Osteoblast (primary cell): Measurements from ENCODE around the gene NOTO. TPM values are rescaled to one million over a fixed set of nuclear protein-coding genes. Genes with fewer than 3 reads are reported as not detected.

Source experiments
- DNase-seq: peaks from one replicate; pipeline ENCODE4 v3.0.0; 2011; ENCODE audit warnings: low spot score, mixed read lengths; ENCODE audit not compliant: insufficient read length; ENCODE audit errors: missing footprints
- H2AFZ ChIP-seq: 2 replicates; pipeline ENCODE4 v1.6.0; 2011; ENCODE audit warnings: mild to moderate bottlenecking, low read length
- H3K27ac ChIP-seq: 2 replicates; pipeline ENCODE4 v1.5.1; 2011; ENCODE audit warnings: mild to moderate bottlenecking, low read depth, low read length, moderate library complexity
- H3K27me3 ChIP-seq: 2 replicates; pipeline ENCODE4 v1.6.0; 2012; ENCODE audit warnings: mild to moderate bottlenecking, control low read depth, inconsistent platforms, low read length, moderate library complexity; ENCODE audit not compliant: insufficient read depth
- H3K36me3 ChIP-seq: 2 replicates; pipeline ENCODE4 v1.5.1; 2011; ENCODE audit warnings: mild to moderate bottlenecking, low read length, control low read depth, moderate library complexity; ENCODE audit not compliant: insufficient read depth
- H3K4me1 ChIP-seq: 2 replicates; pipeline ENCODE4 v1.5.1; 2011; ENCODE audit warnings: mild to moderate bottlenecking, low read length, control low read depth, moderate library complexity; ENCODE audit not compliant: insufficient read depth
- H3K4me2 ChIP-seq: 2 replicates; pipeline ENCODE4 v1.6.0; 2011; ENCODE audit warnings: mild to moderate bottlenecking, low read length; ENCODE audit not compliant: insufficient read depth
- H3K4me3 ChIP-seq: fragments of 200-600 bp; sonication (generic); 3 replicates; pipeline ENCODE4 v1.5.1; 2012; ENCODE audit warnings: mild to moderate bottlenecking, low read length, inconsistent platforms; ENCODE audit not compliant: insufficient read depth
- H3K79me2 ChIP-seq: 2 replicates; pipeline ENCODE4 v1.6.0; 2012; ENCODE audit warnings: mild to moderate bottlenecking, low read length, control low read depth, inconsistent platforms; ENCODE audit not compliant: insufficient read depth
- H3K9me3 ChIP-seq: 2 replicates; pipeline ENCODE4 v1.5.1; 2011; ENCODE audit warnings: low read depth, low read length, control low read depth
- H4K20me1 ChIP-seq: 2 replicates; pipeline ENCODE4 v1.6.0; 2012; ENCODE audit warnings: mild to moderate bottlenecking, low read length, control low read depth; ENCODE audit not compliant: insufficient read depth
- CTCF ChIP-seq: IDR thresholded peaks from 2 replicates; pipeline ENCODE4 v1.5.1; 2011; ENCODE audit warnings: mild to moderate bottlenecking, low read depth, low read length, moderate library complexity; ENCODE audit errors: extremely low read depth
- total RNA-seq: library from RNA; depleted of rRNA; stranded (reverse); fragments of >200 nt; gene quantifications from 2 replicates; pipeline ENCODE4 v1.2.3, GENCODE V29; 2012

Gene NOTO
- total RNA-seq, 1 donor = not detected

DNA sequence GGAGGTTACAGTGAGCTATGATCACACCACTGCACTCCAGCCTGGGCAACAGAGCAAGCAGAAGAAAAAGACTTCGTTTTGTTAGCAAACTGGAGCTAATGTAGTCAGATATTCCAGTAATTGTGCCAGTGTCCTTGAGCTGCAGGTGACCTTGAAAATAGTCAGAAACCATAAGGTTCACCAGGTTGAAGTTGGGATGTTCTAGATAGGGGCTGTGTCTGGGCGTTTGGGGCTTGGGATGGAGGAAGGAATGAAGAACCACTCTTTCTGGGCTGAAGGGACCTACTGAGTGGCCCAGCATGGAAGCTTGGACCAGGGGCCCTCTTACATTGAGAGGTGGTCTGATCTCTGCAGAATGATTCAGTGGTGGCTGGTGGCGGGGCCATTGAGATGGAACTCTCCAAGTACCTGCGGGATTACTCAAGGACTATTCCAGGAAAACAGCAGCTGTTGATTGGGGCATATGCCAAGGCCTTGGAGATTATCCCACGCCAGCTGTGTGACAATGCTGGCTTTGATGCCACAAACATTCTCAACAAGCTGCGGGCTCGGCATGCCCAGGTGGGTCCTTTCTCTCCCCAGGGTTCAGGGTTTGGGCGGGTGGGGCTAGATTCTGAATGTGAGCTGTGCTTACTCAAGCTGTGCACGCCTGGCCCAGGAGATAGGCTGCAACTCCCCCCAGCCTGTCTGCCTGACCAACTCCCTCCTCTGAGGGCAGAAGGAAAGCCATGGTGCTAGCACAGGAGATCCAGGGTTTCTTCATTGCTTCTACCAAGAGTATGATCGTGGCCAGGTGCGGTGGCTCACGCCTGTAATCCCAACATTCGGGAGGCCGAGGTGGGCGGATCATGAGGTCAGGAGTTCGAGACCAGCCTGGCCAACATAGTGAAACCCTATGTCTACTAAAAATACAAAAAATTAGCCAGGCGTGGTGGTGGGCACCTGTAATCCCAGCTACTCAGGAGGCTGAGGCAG is 48.8 kb downstream of the NOTO start:
- Histone ChIP-seq H3K36me3 (peaks cover 78% of the 10 kb centered on the region), H3K27ac (no peak overlapping the region), H3K4me3 (no peak overlapping the region), H2AFZ (no peak overlapping the region), H3K27me3 (no peaks in the 10 kb centered on the region), H3K79me2 (peaks cover 8% of the 10 kb centered on the region), H3K4me1 (no peaks in the 10 kb centered on the region), H3K9me3 (no peaks in the 10 kb centered on the region), H3K4me2 (no peak overlapping the region), H4K20me1 (peaks cover 31% of the 10 kb centered on the region)
- DNase-seq = peak; percentile 31
- TF ChIP-seq CTCF = no peak

DNA sequence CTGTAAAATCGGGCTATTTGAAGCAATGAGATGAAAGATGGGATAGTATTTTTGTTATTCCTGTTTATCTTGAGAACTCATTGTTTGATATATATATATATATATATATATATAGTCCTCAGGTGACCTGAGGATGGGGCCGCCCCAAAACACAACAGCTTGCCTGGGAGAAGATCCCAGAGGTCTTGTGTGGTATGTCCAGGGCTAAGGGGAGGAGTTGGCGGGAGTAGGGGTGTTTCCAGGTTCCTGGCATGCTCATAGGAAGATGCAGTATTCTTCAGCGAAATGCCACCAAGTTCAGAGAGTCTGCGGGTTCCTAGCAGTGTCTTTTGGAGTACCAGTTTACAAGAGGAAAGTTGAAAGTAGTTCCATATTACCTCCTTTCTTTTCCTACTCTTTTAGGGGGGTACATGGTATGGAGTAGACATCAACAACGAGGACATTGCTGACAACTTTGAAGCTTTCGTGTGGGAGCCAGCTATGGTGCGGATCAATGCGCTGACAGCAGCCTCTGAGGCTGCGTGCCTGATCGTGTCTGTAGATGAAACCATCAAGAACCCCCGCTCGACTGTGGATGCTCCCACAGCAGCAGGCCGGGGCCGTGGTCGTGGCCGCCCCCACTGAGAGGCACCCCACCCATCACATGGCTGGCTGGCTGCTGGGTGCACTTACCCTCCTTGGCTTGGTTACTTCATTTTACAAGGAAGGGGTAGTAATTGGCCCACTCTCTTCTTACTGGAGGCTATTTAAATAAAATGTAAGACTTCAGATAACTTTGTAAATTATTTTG is 50.1 kb downstream of the NOTO start:
- peak; percentile 55 for DNase-seq
- no peak overlapping the region for H3K27ac ChIP-seq
- peaks cover 3% of the 10 kb centered on the region for H3K79me2 ChIP-seq
- H3K4me3 ChIP-seq = no peak overlapping the region
- peaks cover 22% of the 10 kb centered on the region for H4K20me1 ChIP-seq
- no peak overlapping the region for H3K4me2 ChIP-seq
- H2AFZ ChIP-seq = no peak overlapping the region
- H3K4me1 ChIP-seq = no peaks in the 10 kb centered on the region
- TF ChIP-seq CTCF = no peak
- H3K9me3 ChIP-seq = no peaks in the 10 kb centered on the region
- H3K27me3 ChIP-seq = no peaks in the 10 kb centered on the region
- H3K36me3 ChIP-seq = peaks cover 65% of the 10 kb centered on the region

DNA sequence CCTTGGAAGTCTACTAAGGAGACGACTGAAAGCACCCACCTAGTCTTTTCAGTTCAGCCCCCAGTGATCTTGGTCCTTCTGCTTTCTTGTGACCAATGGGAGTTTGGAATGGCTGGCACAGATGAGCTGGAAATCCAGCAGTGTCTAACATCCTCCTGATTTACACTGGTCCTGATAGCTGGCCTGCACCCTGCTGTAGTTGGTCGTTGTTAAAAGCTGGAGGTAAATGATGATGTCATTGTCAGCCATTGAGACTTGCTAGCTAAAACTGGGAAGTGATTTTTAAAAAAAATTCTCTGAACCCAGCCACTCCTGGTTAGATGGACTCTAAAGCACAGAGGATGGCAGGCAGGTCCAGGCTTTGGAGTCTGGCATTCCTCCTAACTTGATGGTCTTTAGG is 51.0 kb downstream of the NOTO start:
- TF ChIP-seq CTCF = no peak
- Histone ChIP-seq H2AFZ (no peak overlapping the region), H3K36me3 (peaks cover 57% of the 10 kb centered on the region), H3K4me3 (no peak overlapping the region), H3K27ac (no peak overlapping the region), H3K9me3 (no peaks in the 10 kb centered on the region), H3K79me2 (no peaks in the 10 kb centered on the region), H3K4me2 (no peak overlapping the region), H3K27me3 (no peaks in the 10 kb centered on the region), H3K4me1 (no peaks in the 10 kb centered on the region), H4K20me1 (peaks cover 16% of the 10 kb centered on the region)
- peak; percentile 30 for DNase-seq

DNA sequence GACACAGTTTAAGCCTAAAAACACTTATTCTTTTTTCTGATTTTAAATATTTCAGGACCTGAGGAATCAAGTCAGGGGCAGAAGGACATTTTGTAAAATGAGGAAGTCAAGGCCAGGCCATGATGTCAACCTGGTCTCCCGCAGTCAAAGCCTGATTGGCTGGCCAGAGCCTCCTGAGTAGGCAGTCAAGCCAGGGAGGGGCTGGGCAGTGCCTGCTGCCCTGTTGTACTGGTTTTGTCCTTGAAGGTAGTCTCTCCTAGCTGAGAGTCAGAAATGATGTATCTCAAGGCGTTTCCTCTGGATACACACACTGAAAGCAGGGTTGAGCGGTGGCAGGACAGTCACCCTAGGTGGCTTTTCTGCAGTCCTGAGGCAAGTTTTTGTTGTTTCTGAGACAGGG is 51.5 kb downstream of the NOTO start:
- DNase-seq = no peak
- H3K9me3 ChIP-seq = no peaks in the 10 kb centered on the region
- no peaks in the 10 kb centered on the region for H3K4me1 ChIP-seq
- H3K4me3 ChIP-seq = no peak overlapping the region
- no peak overlapping the region for H2AFZ ChIP-seq
- TF ChIP-seq CTCF = no peak
- peaks cover 52% of the 10 kb centered on the region for H3K36me3 ChIP-seq
- peaks cover 16% of the 10 kb centered on the region for H4K20me1 ChIP-seq
- H3K79me2 ChIP-seq = no peaks in the 10 kb centered on the region
- no peak overlapping the region for H3K4me2 ChIP-seq
- H3K27ac ChIP-seq = no peak overlapping the region
- H3K27me3 ChIP-seq = no peaks in the 10 kb centered on the region
